Astrocyte of the spinal cord (primary cell): ENCODE data around the gene TFCP2L1.
A peak's percentile ranks its signal among the peaks of the same experiment; 100 is the strongest.
"Not testable (repeated sequence)": the region's sequence is repeated elsewhere in the genome, so short reads cannot be mapped to it uniquely, and the experiment has no call there.

ENCODE experiments used
- DNase-seq: peaks from one replicate; pipeline ENCODE4 v3.0.0; 2011; ENCODE audit warnings: low read depth, low spot score
- H3K4me3 ChIP-seq: 2 replicates; pipeline ENCODE4 v1.5.1; 2011; ENCODE audit warnings: low read depth, mild to moderate bottlenecking, low read length, moderate library complexity
- CTCF ChIP-seq: IDR thresholded peaks from 2 replicates; pipeline ENCODE4 v1.5.1; 2012; ENCODE audit warnings: low read depth, mild to moderate bottlenecking, low read length, inconsistent platforms
- in situ Hi-C: cut with HindIII; loops from 2 replicates; pipeline ENCODE4 v1.10.0; 2017; ENCODE audit warnings: low sequenced_read_pairs

TFCP2L1 gene

GRCh38 chr2:121231385-121232000 is 53.5 kb downstream of the TFCP2L1 start:
- no peak overlapping the region for H3K4me3 ChIP-seq
- no peak for TF ChIP-seq CTCF
- DNase-seq: no peak
- in situ Hi-C loops: no loop called here

- TF ChIP-seq CTCF: no peak
- H3K4me3 ChIP-seq: no peak overlapping the region
- in situ Hi-C loops: no loop called here
- no peak for DNase-seq
These were observed 56.5 kb downstream of the TFCP2L1 start for GRCh38 chr2:121228521-121228920.

GRCh38 chr2:121227381-121228144 is 57.4 kb downstream of the TFCP2L1 start:
- in situ Hi-C loops, H3K4me3 ChIP-seq: not testable (repeated sequence)
- peak; percentile 9 for DNase-seq

- H3K4me3 ChIP-seq, DNase-seq, in situ Hi-C loops: not testable (repeated sequence)
These were observed 59.3 kb downstream of the TFCP2L1 start for GRCh38 chr2:121225681-121226080.

DNA sequence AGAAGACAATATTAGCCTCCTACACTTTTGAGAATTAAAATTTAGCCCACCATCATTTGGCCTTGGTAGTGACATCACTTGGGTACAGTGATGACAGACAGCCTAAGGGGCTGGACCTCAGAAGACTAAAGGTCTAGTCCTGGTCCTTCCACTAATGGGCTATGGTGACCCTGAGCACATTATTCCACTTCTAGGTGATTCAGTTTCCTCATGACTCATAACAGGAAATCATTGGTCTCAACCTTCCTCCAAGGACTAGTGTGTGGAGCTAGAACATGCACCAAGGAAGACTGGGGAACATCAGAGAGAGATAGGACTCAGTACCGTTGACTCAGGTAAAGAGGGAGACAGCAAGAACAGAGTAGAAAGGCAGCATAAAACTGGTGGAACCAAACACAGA is 64.0 kb downstream of the TFCP2L1 start:
- no peak overlapping the region for H3K4me3 ChIP-seq
- in situ Hi-C loops: no loop called here
- no peak for TF ChIP-seq CTCF
- DNase-seq: peak; percentile 13

GRCh38 chr2:121219866-121220265 is 65.1 kb downstream of the TFCP2L1 start:
- DNase-seq: no peak
- no peak for TF ChIP-seq CTCF
- in situ Hi-C loops: no loop called here
- H3K4me3 ChIP-seq: no peak overlapping the region

DNA sequence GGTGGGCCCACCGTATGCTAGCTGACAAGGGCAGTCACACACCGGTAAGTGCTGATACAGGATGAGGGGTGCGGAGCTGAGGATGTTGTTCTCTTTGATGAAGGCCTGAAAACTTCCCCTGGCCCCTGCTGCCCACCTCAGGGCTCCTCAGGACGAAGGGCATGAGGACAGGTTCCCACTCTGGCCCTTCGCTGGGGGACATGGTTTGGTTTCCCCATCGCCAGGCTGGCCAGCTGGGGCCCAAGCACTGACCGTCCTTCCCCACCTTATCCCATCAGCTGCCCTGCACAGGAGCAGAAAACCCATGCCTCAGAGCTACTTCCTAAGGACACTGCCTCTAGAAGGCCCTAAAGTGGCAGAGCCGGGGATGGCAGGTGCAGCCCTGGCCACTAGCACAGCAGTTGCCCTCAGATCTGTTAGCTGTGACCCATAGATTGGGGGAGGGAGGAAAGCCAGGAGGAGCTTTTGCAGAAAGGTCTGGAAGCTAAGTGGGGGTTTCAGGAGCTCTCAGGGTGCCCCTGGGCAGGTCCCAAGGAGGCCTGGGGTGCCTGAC is 66.5 kb downstream of the TFCP2L1 start:
- no peak for DNase-seq
- H3K4me3 ChIP-seq: no peak overlapping the region
- TF ChIP-seq CTCF: no peak
- in situ Hi-C loops: no loop called here
